H1 (cell line): ENCODE results near the gene KCTD3. TPM values are rescaled to one million over a fixed set of nuclear protein-coding genes. Genes with fewer than 3 reads are reported as not detected.

ENCODE experiments used
- CTCF ChIA-PET: fragments of 300-600 bp; sonication (Branson Sonifier 250); formaldehyde crosslinking; loops from one replicate; lab custom pipeline; 2021; ENCODE audit not compliant: partially characterized antibody; lab: Charles Lee
- POLR2A ChIA-PET: fragments of 300-600 bp; sonication (Branson Sonifier 250); formaldehyde crosslinking; loops from one replicate; lab custom pipeline; 2021; ENCODE audit warnings: inconsistent platforms; ENCODE audit not compliant: partially characterized antibody; lab: Charles Lee
- DNase-seq, 2 experiments: peaks; one replicate each; pipeline versions ENCODE4 v3.0.0 to v3.0.0-alpha.2; 2010 to 2022; ENCODE audit warnings: low spot score in 2 of 2, low read depth in 1 of 2, mixed read lengths in 1 of 2
- FAIRE-seq: peaks from 2 replicates; lab custom pipeline; 2011; peaks lifted over from hg19 to GRCh38; lab: Jason Lieb, UNC
- H2AFZ ChIP-seq: 2 replicates; pipeline ENCODE4 v1.8.1; 2012; ENCODE audit warnings: low read length, inconsistent platforms
- H2AK5ac ChIP-seq: 2 replicates; pipeline ENCODE4 v1.6.1; 2013; ENCODE audit warnings: low read depth, low read length
- H2BK120ac ChIP-seq: replicated peaks from 2 replicates; pipeline ENCODE3; 2013; ENCODE audit warnings: low read depth, low read length, inconsistent platforms
- H2BK12ac ChIP-seq: 2 replicates; pipeline ENCODE4 v1.6.1; 2013; ENCODE audit warnings: low read depth, low read length
- H2BK15ac ChIP-seq: 2 replicates; pipeline ENCODE4 v1.6.1; 2013; ENCODE audit warnings: low read length
- H2BK20ac ChIP-seq: 2 replicates; pipeline ENCODE4 v1.6.1; 2013; ENCODE audit warnings: low read length
- H2BK5ac ChIP-seq: 2 replicates; pipeline ENCODE4 v1.6.1; 2013; ENCODE audit warnings: low read depth, low read length
- H3K14ac ChIP-seq: 2 replicates; pipeline ENCODE4 v1.6.1; 2013; ENCODE audit warnings: inconsistent platforms; ENCODE audit not compliant: insufficient read length
- H3K18ac ChIP-seq: 2 replicates; pipeline ENCODE4 v1.6.1; 2013; ENCODE audit warnings: low read length; ENCODE audit errors: extremely low read depth
- H3K23ac ChIP-seq: 2 replicates; pipeline ENCODE4 v1.6.1; 2013; ENCODE audit warnings: inconsistent platforms; ENCODE audit not compliant: insufficient read length
- H3K23me2 ChIP-seq: 2 replicates; pipeline ENCODE4 v1.6.1; 2013; ENCODE audit warnings: low read depth, low read length
- H3K27ac ChIP-seq: 2 replicates; pipeline ENCODE4 v1.6.1; 2011; ENCODE audit warnings: low read depth, low read length, inconsistent platforms
- H3K27me3 ChIP-seq, 4 experiments: replicated peaks in 1 of 4; 1 replicate in 1 of 4; 2 replicates in 3 of 4; pipeline versions ENCODE4 v1.6.1 to v1.8.1; 2011 to 2013; ENCODE audit warnings: low read length in 3 of 4, mild to moderate bottlenecking in 3 of 4, inconsistent platforms in 2 of 4, mixed read lengths in 2 of 4, moderate library complexity in 1 of 4; ENCODE audit not compliant: control insufficient read depth in 3 of 4, insufficient read depth in 3 of 4; ENCODE audit errors: extremely low read depth in 1 of 4
- H3K36me3 ChIP-seq, 4 experiments: 2 replicates each; pipeline versions ENCODE4 v1.6.1 to v1.8.1; 2011 to 2013; ENCODE audit warnings: mild to moderate bottlenecking in 4 of 4, low read length in 3 of 4, moderate library complexity in 2 of 4, control low read depth in 1 of 4, inconsistent platforms in 1 of 4; ENCODE audit not compliant: insufficient read depth in 4 of 4, control insufficient read depth in 2 of 4
- H3K4ac ChIP-seq: replicated peaks from 2 replicates; pipeline ENCODE3; 2013; ENCODE audit warnings: low read length, low read depth, mixed read lengths, inconsistent platforms; ENCODE audit not compliant: insufficient read length
- H3K4me1 ChIP-seq, 4 experiments: replicated peaks in 1 of 4; 1 replicate in 1 of 4; 2 replicates in 3 of 4; pipeline versions ENCODE4 v1.6.1 to v1.8.1; 2011 to 2013; ENCODE audit warnings: low read length in 3 of 4, inconsistent platforms in 2 of 4, mixed read lengths in 1 of 4; ENCODE audit not compliant: insufficient read depth in 4 of 4, control insufficient read depth in 3 of 4
- H3K4me2 ChIP-seq, 2 experiments: 2 replicates each; pipeline versions ENCODE4 v1.6.1 to v1.8.1; 2011 to 2013; ENCODE audit warnings: low read depth in 2 of 2, low read length in 2 of 2, control low read depth in 1 of 2, inconsistent platforms in 1 of 2, mild to moderate bottlenecking in 1 of 2; ENCODE audit not compliant: insufficient read depth in 1 of 2
- H3K4me3 ChIP-seq, 4 experiments: fragments of 200-600, 300-600 bp in 1 of 4; sonication (generic), shearing (Covaris generic), sonication (Bioruptor Twin) in 1 of 4; 2 replicates each; pipeline versions ENCODE4 v1.5.1 to v1.8.1; 2011 to 2016; ENCODE audit warnings: low read length in 4 of 4, low read depth in 3 of 4, control low read depth in 2 of 4, inconsistent platforms in 2 of 4, mild to moderate bottlenecking in 2 of 4, mixed read lengths in 1 of 4, moderate library complexity in 1 of 4; ENCODE audit not compliant: insufficient read depth in 2 of 4; ENCODE audit errors: extremely low read depth in 1 of 4
- H3K56ac ChIP-seq: replicated peaks from 2 replicates; pipeline ENCODE3; 2013; ENCODE audit warnings: low read depth, mild to moderate bottlenecking, mixed read lengths, low read length, inconsistent platforms; ENCODE audit not compliant: insufficient read length
- H3K79me1 ChIP-seq: 2 replicates; pipeline ENCODE4 v1.6.1; 2013; ENCODE audit warnings: low read depth, low read length, control low read depth
- H3K79me2 ChIP-seq, 2 experiments: 2 replicates each; pipeline versions ENCODE4 v1.6.1 to v1.8.1; 2012 to 2013; ENCODE audit warnings: low read length in 2 of 2, mild to moderate bottlenecking in 2 of 2, inconsistent platforms in 1 of 2; ENCODE audit not compliant: insufficient read depth in 2 of 2, control insufficient read depth in 1 of 2
- H3K9ac ChIP-seq, 4 experiments: replicated peaks in 1 of 4; 1 replicate in 1 of 4; 2 replicates in 3 of 4; pipeline versions ENCODE4 v1.6.1 to v1.8.1; 2011 to 2013; ENCODE audit warnings: low read depth in 3 of 4, low read length in 3 of 4, control low read depth in 2 of 4, mild to moderate bottlenecking in 2 of 4, moderate library complexity in 2 of 4, inconsistent platforms in 1 of 4; ENCODE audit errors: extremely low read depth in 1 of 4
- H3K9me3 ChIP-seq, 2 experiments: 2 replicates each; pipeline versions ENCODE4 v1.6.1 to v1.8.1; 2012 to 2013; ENCODE audit warnings: mild to moderate bottlenecking in 2 of 2, moderate library complexity in 2 of 2, control low read depth in 1 of 2, inconsistent platforms in 1 of 2, low read depth in 1 of 2, low read length in 1 of 2, mixed read lengths in 1 of 2; ENCODE audit not compliant: insufficient read depth in 2 of 2
- H4K20me1 ChIP-seq, 2 experiments: replicated peaks in 1 of 2; 2 replicates each; pipeline versions ENCODE3 to v1.8.1; 2011 to 2013; ENCODE audit warnings: inconsistent platforms in 2 of 2, low read length in 2 of 2, mild to moderate bottlenecking in 1 of 2; ENCODE audit not compliant: insufficient read depth in 2 of 2, control insufficient read depth in 1 of 2
- H4K5ac ChIP-seq: 2 replicates; pipeline ENCODE4 v1.6.1; 2013; ENCODE audit warnings: low read length, low read depth, mixed read lengths, inconsistent platforms; ENCODE audit not compliant: insufficient read length
- H4K8ac ChIP-seq: 2 replicates; pipeline ENCODE4 v1.8.0; 2013; ENCODE audit warnings: mild to moderate bottlenecking, moderate library complexity, low read length, inconsistent platforms; ENCODE audit not compliant: insufficient read depth; ENCODE audit errors: extremely low read depth
- H4K91ac ChIP-seq: replicated peaks from 2 replicates; pipeline ENCODE3; 2013; ENCODE audit warnings: low read length, mixed read lengths, inconsistent platforms; ENCODE audit not compliant: insufficient read length
- EZH2 ChIP-seq: fragments of 200-600 bp; sonication (generic); IDR thresholded peaks from 2 replicates; pipeline ENCODE4 v1.7.1; 2012; ENCODE audit warnings: low read depth, mild to moderate bottlenecking, moderate library complexity, low read length, inconsistent platforms; ENCODE audit not compliant: severe bottlenecking
- GABPA ChIP-seq: IDR thresholded peaks from 2 replicates; pipeline ENCODE4 v1.6.1; 2011; ENCODE audit warnings: mild to moderate bottlenecking, low read length, moderate library complexity, borderline replicate concordance; ENCODE audit not compliant: insufficient read depth
- JUND ChIP-seq: IDR thresholded peaks from 2 replicates; pipeline ENCODE4 v1.6.1; 2011; ENCODE audit warnings: mild to moderate bottlenecking, improper control_type of control experiment, low read length
- WGBS, 2 experiments: shearing (Covaris generic) in 1 of 2; methylation state at CpG; one replicate each; pipeline versions ENCODE4 v1.1.6 to v1.1.7; 2013 to 2015; ENCODE audit warnings: low lambda C conversion rate in 2 of 2, mixed read lengths in 2 of 2, inconsistent platforms in 1 of 2, low coverage in 1 of 2, missing lambda C conversion rate in 1 of 2; ENCODE audit not compliant: insufficient replicate concordance in 2 of 2, insufficient coverage in 1 of 2, insufficient read length in 1 of 2; ENCODE audit errors: extremely low coverage in 1 of 2, missing lambda C conversion rate in 1 of 2; 5-methylcytosine and 5-hydroxymethylcytosine counted together
- long read RNA-seq, 2 experiments: library from RNA in 1 of 2; library from capped mRNA in 1 of 2; stranded (forward); transcript quantifications; one replicate each; pipeline ENCODE4 v2.0.0, GENCODE V29; 2021; ENCODE audit warnings: inconsistent platforms in 1 of 2
- polyA minus RNA-seq, 3 experiments: library from RNA; depleted of rRNA, polyadenylated mRNA; stranded (reverse); fragments of >200 nt; gene quantifications; 1 replicate in 2 of 3; 2 replicates in 1 of 3; pipeline ENCODE4 v1.2.3, GENCODE V29; 2011
- polyA plus RNA-seq, 7 experiments: library from polyadenylated mRNA; depleted of rRNA in 3 of 7; stranded (reverse) in 5 of 7; unstranded in 2 of 7; fragments of >200 nt in 5 of 7; fragments of 200-250 nt in 2 of 7; gene quantifications; 1 replicate in 5 of 7; 2 replicates in 1 of 7; 4 replicates in 1 of 7; pipeline versions ENCODE4 v1.2.1 to v1.2.3, GENCODE V29; 2011 to 2013; ENCODE audit warnings: missing spikeins in 2 of 7, mixed read lengths in 2 of 7
- total RNA-seq: library from RNA; stranded (reverse); fragmentation: NEBNext Ultra II Directional; extraction: Animal tissue kit (Norgen Biotek cat#: 25700); gene quantifications from 2 replicates; pipeline ENCODE4 v1.2.1, GENCODE V29; 2021

Gene KCTD3
- total RNA-seq (55.6 and 59.4 TPM in 2 replicates), polyA plus RNA-seq (2011; rRNA removed) (22.4 and 43.0 TPM in 2 replicates), polyA minus RNA-seq (2011; rRNA and poly(A)+ RNA removed) (116 and 164 TPM in 2 replicates)
- polyA plus RNA-seq (2011; cell fraction: cytosol; rRNA removed): 44.3 TPM
- polyA plus RNA-seq (2011; cell fraction: nucleus; rRNA removed): 41.7 TPM
- 33.5 to 49.4 TPM (median 44.1 TPM) in 4 replicates for polyA plus RNA-seq (2012, experiment 1 of 2)
- 2.9 TPM for polyA plus RNA-seq (2012, experiment 2 of 2)
- polyA plus RNA-seq (2013, experiment 1 of 2): 23.9 TPM
- polyA plus RNA-seq (2013, experiment 2 of 2): 24.0 TPM
- polyA minus RNA-seq (2011; cell fraction: cytosol; rRNA and poly(A)+ RNA removed): 36.7 TPM
- polyA minus RNA-seq (2011; cell fraction: nucleus; rRNA and poly(A)+ RNA removed): 81.0 TPM
- long read RNA-seq, experiment 1, transcript KCTD3-201 (18 exons, 3,931 nt): major isoform, 7 of 54 reads
- long read RNA-seq, experiment 1, partial matches to known transcripts: 44 of 54 reads
- long read RNA-seq, experiment 1, other reads (novel, unspliced or antisense): 0 of 54 reads
- long read RNA-seq, experiment 2, partial matches to known transcripts: 16 of 21 reads
- long read RNA-seq, experiment 2, other reads (novel, unspliced or antisense): 1 of 21 reads

- WGBS, 2 experiments: 16% methylated on average over 22 of the region's 44 CpGs; no CpG with 5 or more reads in 1 of the 2 experiments
- DNase-seq (peak in 1 of 2 experiments; percentile 80), FAIRE-seq (no peak)
- ChIA-PET CTCF (interaction anchor here (0.8 kb wide), 1 partner anchor 1355 kb away, joined by 3 read pairs; no protein-coding TSS in a partner anchor), POLR2A (interaction anchor here (0.6 to 2.2 kb wide), 5 partner anchors 9 to 484 kb away, joined by 3 to 7 read pairs (median 4); partner anchors contain the start of gene KCNK2)
- H3K27ac ChIP-seq: peak within 1 kb of the TSS; percentile 75
- no peak within 1 kb of the TSS for H3K23ac ChIP-seq
- H2BK20ac ChIP-seq: no peak within 1 kb of the TSS
- 0 out of 2 replicates have a peak within 1 kb of the TSS, but pooled peaks have one; percentile 41 for H2BK5ac ChIP-seq
- no peaks in the 10 kb centered on the region for H3K9me3 ChIP-seq
- peak within 1 kb of the TSS; percentile 74 to 86 (median 83) for H3K4me3 ChIP-seq
- H3K9ac ChIP-seq: peak within 1 kb of the TSS; percentile 83 to 93 (median 86)
- H3K4ac ChIP-seq: peak within 1 kb of the TSS; percentile 17
- H3K79me1 ChIP-seq: no peaks in the 10 kb centered on the region
- H3K4me2 ChIP-seq: peak within 1 kb of the TSS; percentile 79 to 84
- H2AK5ac ChIP-seq: no peak within 1 kb of the TSS
- H3K56ac ChIP-seq: peak within 1 kb of the TSS; percentile 9
- no peak within 1 kb of the TSS for H2BK15ac ChIP-seq
- H3K36me3 ChIP-seq: no peaks in the 10 kb centered on the region
- H3K23me2 ChIP-seq: peaks cover 4% of the 10 kb centered on the region
- H4K20me1 ChIP-seq: peaks cover 0 to 4% of the 10 kb centered on the region in 2 experiments
- H3K79me2 ChIP-seq: peaks cover 7 to 48% of the 10 kb centered on the region in 2 experiments
- no peaks in the 10 kb centered on the region for H3K27me3 ChIP-seq
- peak within 1 kb of the TSS; percentile 54 for H3K14ac ChIP-seq
- H4K8ac ChIP-seq: peak within 1 kb of the TSS; percentile 92
- peak within 1 kb of the TSS; percentile 37 for H4K91ac ChIP-seq
- no peak within 1 kb of the TSS; the same call in 1 of the 2 replicates for H2BK12ac ChIP-seq
- H2BK120ac ChIP-seq: peak within 1 kb of the TSS; percentile 3
- H3K4me1 ChIP-seq: peaks cover 0 to 3% (median 0%) of the 10 kb centered on the region in 4 experiments; a peak in 1 of 7 replicates
- H2AFZ ChIP-seq: peak within 1 kb of the TSS; percentile 99
- H3K18ac ChIP-seq: peak within 1 kb of the TSS; percentile 66; the same call in 1 of the 2 replicates
- peak within 1 kb of the TSS; percentile 91 for H4K5ac ChIP-seq
- TF ChIP-seq JUND (no peak), GABPA (no peak), EZH2 (no peak)
These were observed at the start of gene KCTD3 for GRCh38 chr1:215566556-215567490. Gene KCTD3, plus strand, starts transcription at chr1:215567304. Its CDS starts 382 bp downstream, at chr1:215567686.
